Stimulated activated naive CD8-positive, alpha-beta T cell treated with anti-CD3 and anti-CD28 coated beads, Interleukin-15, Interleukin-2, amounts not matched to agents 100 U/mL and 50 U/mL, for 24 hours (primary cell): ENCODE data around the gene PLAAT3.
"Not testable (repeated sequence)": the region's sequence is repeated elsewhere in the genome, so short reads cannot be mapped to it uniquely, and the experiment has no call there.

Source experiments
- ATAC-seq: fragments of 150-1000 bp; cut with Tn5 transposase; one replicate; pipeline ENCODE4 v1.10.0; 2021
- DNase-seq: peaks from one replicate; pipeline ENCODE4 v3.0.0; 2021

The PLAAT3 gene

GRCh38 chr11:63609536-63609935, 4.7 kb downstream of the PLAAT3 start:
- DNase-seq: no peak
- ATAC-seq: no peak

GRCh38 chr11:63608353-63609345, 5.6 kb downstream of the PLAAT3 start:
- DNase-seq: peak; percentile 21
- peak; percentile 64 for ATAC-seq

GRCh38 chr11:63603180-63603518, 11.1 kb downstream of the PLAAT3 start:
- peak; percentile 46 for ATAC-seq
- no peak for DNase-seq

- not testable (repeated sequence) for ATAC-seq, DNase-seq
Observed at GRCh38 chr11:63602290-63603179, 11.7 kb downstream of the PLAAT3 start.

- ATAC-seq (no peak), DNase-seq (no peak)
Observed at GRCh38 chr11:63599211-63600122, 14.8 kb downstream of the PLAAT3 start.

- no peak for DNase-seq
- no peak for ATAC-seq
Observed at GRCh38 chr11:63598556-63598955, 15.7 kb downstream of the PLAAT3 start.

GRCh38 chr11:63595296-63595695, 18.9 kb downstream of the PLAAT3 start:
- no peak for ATAC-seq
- no peak for DNase-seq

GRCh38 chr11:63592975-63593395, 21.2 kb downstream of the PLAAT3 start:
- DNase-seq (no peak), ATAC-seq (no peak)

GRCh38 chr11:63590024-63590788, 24.0 kb downstream of the PLAAT3 start:
- DNase-seq (no peak), ATAC-seq (no peak)

- DNase-seq (no peak), ATAC-seq (no peak)
Observed at GRCh38 chr11:63589000-63589399, 25.2 kb downstream of the PLAAT3 start.

GRCh38 chr11:63586451-63587166, 27.6 kb downstream of the PLAAT3 start:
- DNase-seq (no peak), ATAC-seq (no peak)

- DNase-seq: no peak
- ATAC-seq: no peak
Observed at GRCh38 chr11:63583357-63583677, 30.9 kb downstream of the PLAAT3 start.

- DNase-seq, ATAC-seq: not testable (repeated sequence)
Observed at GRCh38 chr11:63581224-63581623, 33.0 kb downstream of the PLAAT3 start.

- DNase-seq: not testable (repeated sequence)
Observed at GRCh38 chr11:63578882-63579281, 35.4 kb downstream of the PLAAT3 start.

GRCh38 chr11:63574856-63575602, 39.2 kb downstream of the PLAAT3 start:
- no peak for DNase-seq
- no peak for ATAC-seq

More at GRCh38 chr11:63578882-63579281, 35.4 kb downstream of the PLAAT3 start:
- ATAC-seq: not testable (repeated sequence)

GRCh38 chr11:63573881-63574855, 40.1 kb downstream of the PLAAT3 start:
- DNase-seq (peak; percentile 30), ATAC-seq (peak; percentile 75)

- no peak for ATAC-seq
Observed at GRCh38 chr11:63572026-63572688, 42.1 kb downstream of the PLAAT3 start.

GRCh38 chr11:63569570-63569969, 44.7 kb downstream of the PLAAT3 start:
- DNase-seq: no peak
- ATAC-seq: no peak

More at GRCh38 chr11:63572026-63572688, 42.1 kb downstream of the PLAAT3 start:
- no peak for DNase-seq
